NCI-H2196 treated with DMSO at 0.1 percent for 48 hours (cell line): ENCODE results near the gene FNDC3B.
A peak's percentile ranks its signal among the peaks of the same experiment; 100 is the strongest.

Source experiments
- DNase-seq: peaks from one replicate; lab custom pipeline; 2025; ENCODE audit not compliant: unreplicated experiment; lab: John Stamatoyannopoulos, UW

The FNDC3B gene

GRCh38 chr3:172300862-172301261 is 261.5 kb downstream of the FNDC3B start:
- no peak for DNase-seq

GRCh38 chr3:172302203-172302602 is 262.8 kb downstream of the FNDC3B start:
- no peak for DNase-seq

- DNase-seq = no peak
Measured at GRCh38 chr3:172303181-172303580, 263.8 kb downstream of the FNDC3B start.

- DNase-seq = no peak
Measured at GRCh38 chr3:172303941-172304558, 264.7 kb downstream of the FNDC3B start.

- no peak for DNase-seq
Measured at GRCh38 chr3:172305552-172305951, 266.2 kb downstream of the FNDC3B start.

- DNase-seq = no peak
Measured at GRCh38 chr3:172305974-172306373, 266.6 kb downstream of the FNDC3B start.

GRCh38 chr3:172307141-172307560 is 267.8 kb downstream of the FNDC3B start:
- DNase-seq = no peak

GRCh38 chr3:172309059-172309458 is 269.7 kb downstream of the FNDC3B start:
- DNase-seq = no peak

GRCh38 chr3:172309741-172310427 is 270.5 kb downstream of the FNDC3B start:
- no peak for DNase-seq

GRCh38 chr3:172310428-172310760 is 271.0 kb downstream of the FNDC3B start:
- DNase-seq = no peak

- no peak for DNase-seq
Measured at GRCh38 chr3:172311217-172311616, 271.8 kb downstream of the FNDC3B start.

GRCh38 chr3:172312001-172312400 is 272.6 kb downstream of the FNDC3B start:
- DNase-seq = no peak

GRCh38 chr3:172312711-172313110 is 273.3 kb downstream of the FNDC3B start:
- no peak for DNase-seq

- no peak for DNase-seq
Measured at GRCh38 chr3:172313671-172314070, 274.3 kb downstream of the FNDC3B start.

GRCh38 chr3:172314591-172315160 is 275.3 kb downstream of the FNDC3B start:
- no peak for DNase-seq

GRCh38 chr3:172315401-172316091 is 276.2 kb downstream of the FNDC3B start:
- peak; percentile 41 for DNase-seq

GRCh38 chr3:172316758-172317157 is 277.4 kb downstream of the FNDC3B start:
- DNase-seq = no peak

GRCh38 chr3:172317481-172317880 is 278.1 kb downstream of the FNDC3B start:
- DNase-seq = no peak

GRCh38 chr3:172317984-172318383 is 278.6 kb downstream of the FNDC3B start:
- DNase-seq = no peak

GRCh38 chr3:172319595-172319994 is 280.2 kb downstream of the FNDC3B start:
- no peak for DNase-seq

- DNase-seq = no peak
Measured at GRCh38 chr3:172320468-172320867, 281.1 kb downstream of the FNDC3B start.

GRCh38 chr3:172321035-172321434 is 281.7 kb downstream of the FNDC3B start:
- peak; percentile 19 for DNase-seq
